Measurements from ENCODE around the gene PCGF2. TPM values are rescaled to one million over a fixed set of nuclear protein-coding genes. Genes with fewer than 3 reads are reported as not detected.

The PCGF2 gene
- 62.2 TPM for total RNA-seq
- polyA plus RNA-seq (ENCODE audit: insufficient read depth, low read depth, low replicate concordance) = 111 TPM
- long read RNA-seq, donor 1, partial matches to known transcripts = 148 of 248 reads
- long read RNA-seq, donor 1, other reads (novel, unspliced or antisense) = 98 of 248 reads
- long read RNA-seq, donor 2, partial matches to known transcripts = 7 of 22 reads
- long read RNA-seq, donor 2, other reads (novel, unspliced or antisense) = 12 of 22 reads
- long read RNA-seq, donor 3, partial matches to known transcripts = 169 of 373 reads
- long read RNA-seq, donor 3, other reads (novel, unspliced or antisense) = 201 of 373 reads
- long read RNA-seq, donor 4, partial matches to known transcripts = 5 of 9 reads
- long read RNA-seq, donor 4, other reads (novel, unspliced or antisense) = 0 of 9 reads
- long read RNA-seq, donor 5, partial matches to known transcripts = 0 of 1 reads
- long read RNA-seq, donor 5, other reads (novel, unspliced or antisense) = 0 of 1 reads
- long read RNA-seq, donor 6, partial matches to known transcripts = 9 of 9 reads
- long read RNA-seq, donor 6, other reads (novel, unspliced or antisense) = 0 of 9 reads
- long read RNA-seq, donor 7, partial matches to known transcripts = 10 of 25 reads
- long read RNA-seq, donor 7, other reads (novel, unspliced or antisense) = 15 of 25 reads
- long read RNA-seq, donor 8, partial matches to known transcripts = 201 of 356 reads
- long read RNA-seq, donor 8, other reads (novel, unspliced or antisense) = 154 of 356 reads
- long read RNA-seq, donor 9, partial matches to known transcripts = 0 of 1 reads
- long read RNA-seq, donor 9, other reads (novel, unspliced or antisense) = 0 of 1 reads
- long read RNA-seq, donor 10, partial matches to known transcripts = 14 of 22 reads
- long read RNA-seq, donor 10, other reads (novel, unspliced or antisense) = 6 of 22 reads

DNA sequence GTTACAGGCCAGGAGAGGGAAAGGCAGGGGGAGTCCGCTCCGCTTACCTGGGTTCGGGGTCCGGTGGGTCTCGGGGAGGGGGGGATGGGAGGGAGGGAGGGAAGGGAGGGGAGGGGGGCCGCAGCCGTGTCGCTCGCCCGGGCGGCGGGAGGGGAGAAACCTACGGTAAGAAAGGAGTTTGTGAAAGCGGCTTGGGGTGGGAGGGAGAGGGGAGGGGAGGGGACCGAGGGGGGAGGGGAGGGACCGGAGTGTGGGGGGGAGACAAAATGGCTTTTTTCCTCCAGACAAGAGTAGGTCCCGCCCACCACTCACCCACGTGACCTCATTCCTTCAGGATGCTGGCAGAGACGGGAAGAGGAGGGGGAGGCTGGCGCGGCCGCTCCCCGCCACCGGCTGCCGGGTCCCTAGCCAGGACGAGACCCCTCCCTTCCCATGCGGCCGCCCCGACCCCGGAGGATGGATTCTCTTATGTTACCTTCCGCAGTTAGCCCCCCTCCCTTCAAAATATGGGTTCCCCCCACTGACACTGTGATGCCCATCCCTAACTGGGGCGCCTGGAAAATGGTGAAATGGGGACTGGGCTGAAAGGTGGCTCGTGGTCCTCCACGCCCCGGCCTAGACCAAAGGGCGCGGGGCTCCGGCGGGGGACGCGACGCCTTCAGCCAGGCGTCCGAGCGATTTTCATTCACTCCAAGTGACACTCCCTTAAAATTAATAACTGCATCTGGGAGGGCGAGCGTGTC lies at the start of gene PCGF2:
Gene PCGF2 (minus strand): TSS at position 188 of the 743 bp plus-strand sequence. CDS start 7,934 bp downstream, outside the sequence.
- intact Hi-C loops (cut with DNase I) = no loop called here
- TF ChIP-seq, protein P1, sequence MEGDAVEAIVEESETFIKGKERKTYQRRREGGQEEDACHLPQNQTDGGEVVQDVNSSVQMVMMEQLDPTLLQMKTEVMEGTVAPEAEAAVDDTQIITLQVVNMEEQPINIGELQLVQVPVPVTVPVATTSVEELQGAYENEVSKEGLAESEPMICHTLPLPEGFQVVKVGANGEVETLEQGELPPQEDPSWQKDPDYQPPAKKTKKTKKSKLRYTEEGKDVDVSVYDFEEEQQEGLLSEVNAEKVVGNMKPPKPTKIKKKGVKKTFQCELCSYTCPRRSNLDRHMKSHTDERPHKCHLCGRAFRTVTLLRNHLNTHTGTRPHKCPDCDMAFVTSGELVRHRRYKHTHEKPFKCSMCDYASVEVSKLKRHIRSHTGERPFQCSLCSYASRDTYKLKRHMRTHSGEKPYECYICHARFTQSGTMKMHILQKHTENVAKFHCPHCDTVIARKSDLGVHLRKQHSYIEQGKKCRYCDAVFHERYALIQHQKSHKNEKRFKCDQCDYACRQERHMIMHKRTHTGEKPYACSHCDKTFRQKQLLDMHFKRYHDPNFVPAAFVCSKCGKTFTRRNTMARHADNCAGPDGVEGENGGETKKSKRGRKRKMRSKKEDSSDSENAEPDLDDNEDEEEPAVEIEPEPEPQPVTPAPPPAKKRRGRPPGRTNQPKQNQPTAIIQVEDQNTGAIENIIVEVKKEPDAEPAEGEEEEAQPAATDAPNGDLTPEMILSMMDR (IDR thresholded peaks at IDR 0.05; ENCODE audit: borderline replicate concordance, extremely low read depth, insufficient read depth) = no peak
- DNase-seq = peak; percentile 96 to 98 (median 97)
- H3K9ac ChIP-seq (ENCODE audit: low read length in 3 of 3) = peak within 1 kb of the TSS; percentile 30 to 81 (median 59)
- FAIRE-seq = no peak
- peak within 1 kb of the TSS; percentile 46 to 100 (median 79) for H3K4me3 ChIP-seq (ENCODE audit: low read length in 3 of 3)
- H3K4me1 ChIP-seq (ENCODE audit: control insufficient read depth in 2 of 3, insufficient read depth in 2 of 3, low read depth in 1 of 3, low read length in 3 of 3) = peaks cover 0 to 44% (median 20%) of the 10 kb centered on the region in 3 donors
- peak within 1 kb of the TSS; percentile 88 to 96 for H3K27ac ChIP-seq (ENCODE audit: low read depth in 2 of 2, low read length in 2 of 2)
- H3K27me3 ChIP-seq (ENCODE audit: control insufficient read depth, insufficient read depth, low read length) = no peaks in the 10 kb centered on the region
- H3K9me3 ChIP-seq (ENCODE audit: control insufficient read depth in 2 of 3, insufficient read depth in 1 of 3, low read length in 3 of 3) = no peaks in the 10 kb centered on the region
- no peaks in the 10 kb centered on the region for H3K36me3 ChIP-seq (ENCODE audit: control insufficient read depth in 2 of 3, insufficient read depth in 3 of 3, low read length in 3 of 3)

DNA sequence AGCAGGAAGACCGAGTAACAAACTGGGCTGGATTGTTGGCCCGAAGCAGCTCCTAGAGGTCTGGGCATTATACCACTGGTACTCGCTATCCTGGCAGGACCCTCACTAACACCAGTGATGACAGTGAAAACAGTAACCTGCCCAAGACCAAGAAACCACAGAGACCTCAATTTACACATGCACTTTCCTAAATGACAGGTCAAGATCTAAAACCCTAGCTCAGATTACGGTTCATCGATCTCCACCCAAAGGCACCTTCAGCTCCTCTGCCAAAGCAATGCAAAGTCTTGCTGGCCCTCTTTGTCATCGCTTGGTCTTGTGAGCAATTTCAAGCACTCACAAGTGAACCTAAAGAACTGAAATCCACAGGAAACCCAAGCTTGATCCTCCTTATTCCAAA lies 49.7 kb upstream of the PCGF2 start:
- Histone ChIP-seq H3K9me3 (ENCODE audit: control insufficient read depth in 2 of 3, insufficient read depth in 1 of 3, low read length in 3 of 3) (no peaks in the 10 kb centered on the region), H3K4me3 (ENCODE audit: low read length in 3 of 3) (peak overlapping the region; percentile 69 to 78 (median 78)), H3K4me1 (ENCODE audit: control insufficient read depth in 2 of 3, insufficient read depth in 2 of 3, low read depth in 1 of 3, low read length in 3 of 3) (peaks cover 5 to 22% (median 7%) of the 10 kb centered on the region in 3 donors), H3K9ac (ENCODE audit: low read length in 3 of 3) (peak overlapping the region in 1 of 3 donors; percentile 82), H3K27ac (ENCODE audit: low read depth in 2 of 2, low read length in 2 of 2) (no peak overlapping the region), H3K27me3 (ENCODE audit: control insufficient read depth, insufficient read depth, low read length) (no peaks in the 10 kb centered on the region), H3K36me3 (ENCODE audit: control insufficient read depth in 2 of 3, insufficient read depth in 3 of 3, low read length in 3 of 3) (peaks cover 0 to 18% (median 12%) of the 10 kb centered on the region in 3 donors)
- DNase-seq = no peak
- FAIRE-seq = no peak
- TF ChIP-seq, protein P1 (IDR thresholded peaks at IDR 0.05; ENCODE audit: borderline replicate concordance, extremely low read depth, insufficient read depth) = no peak
- intact Hi-C loops (cut with DNase I) = no loop called here

DNA sequence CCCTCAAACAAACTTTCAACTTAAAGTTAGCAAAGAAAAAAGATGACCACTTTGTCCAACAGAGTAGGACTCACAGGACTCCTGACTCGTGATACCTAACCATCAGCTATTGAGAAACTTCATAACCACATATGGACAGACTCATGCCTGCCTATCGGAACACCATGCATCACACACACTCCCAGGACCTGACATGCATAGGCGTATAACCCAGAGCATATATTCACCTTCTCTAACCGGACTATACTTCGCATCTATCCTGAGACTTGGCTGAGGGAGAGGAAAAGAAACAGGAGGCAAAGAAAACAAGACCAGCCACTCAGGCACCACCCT lies 49.0 kb upstream of the PCGF2 start:
- H3K27ac ChIP-seq (ENCODE audit: low read depth in 2 of 2, low read length in 2 of 2) = no peak overlapping the region
- no peaks in the 10 kb centered on the region for H3K27me3 ChIP-seq (ENCODE audit: control insufficient read depth, insufficient read depth, low read length)
- H3K36me3 ChIP-seq (ENCODE audit: control insufficient read depth in 2 of 3, insufficient read depth in 3 of 3, low read length in 3 of 3) = peaks cover 0 to 15% (median 6%) of the 10 kb centered on the region in 3 donors
- H3K9me3 ChIP-seq (ENCODE audit: control insufficient read depth in 2 of 3, insufficient read depth in 1 of 3, low read length in 3 of 3) = no peaks in the 10 kb centered on the region
- intact Hi-C loops (cut with DNase I) = no loop called here
- peak overlapping the region in 2 of 3 donors; percentile 27 to 82 for H3K9ac ChIP-seq (ENCODE audit: low read length in 3 of 3)
- peaks cover 5 to 22% (median 7%) of the 10 kb centered on the region in 3 donors for H3K4me1 ChIP-seq (ENCODE audit: control insufficient read depth in 2 of 3, insufficient read depth in 2 of 3, low read depth in 1 of 3, low read length in 3 of 3)
- FAIRE-seq = no peak
- H3K4me3 ChIP-seq (ENCODE audit: low read length in 3 of 3) = peak overlapping the region in 2 of 3 donors; percentile 69 to 78
- no peak for DNase-seq
- TF ChIP-seq, protein P1 (IDR thresholded peaks at IDR 0.05; ENCODE audit: borderline replicate concordance, extremely low read depth, insufficient read depth) = no peak
